Fibroblast of skin of left quadriceps (primary cell): Measurements from ENCODE around the gene LIN7C.
"Not testable (repeated sequence)": the region's sequence is repeated elsewhere in the genome, so short reads cannot be mapped to it uniquely, and the experiment has no call there.

Source experiments
- DNase-seq, 2 experiments: peaks; one replicate each; pipeline ENCODE4 v3.0.0-alpha.2; 2013; ENCODE audit warnings: low read depth in 2 of 2

The LIN7C gene

DNA sequence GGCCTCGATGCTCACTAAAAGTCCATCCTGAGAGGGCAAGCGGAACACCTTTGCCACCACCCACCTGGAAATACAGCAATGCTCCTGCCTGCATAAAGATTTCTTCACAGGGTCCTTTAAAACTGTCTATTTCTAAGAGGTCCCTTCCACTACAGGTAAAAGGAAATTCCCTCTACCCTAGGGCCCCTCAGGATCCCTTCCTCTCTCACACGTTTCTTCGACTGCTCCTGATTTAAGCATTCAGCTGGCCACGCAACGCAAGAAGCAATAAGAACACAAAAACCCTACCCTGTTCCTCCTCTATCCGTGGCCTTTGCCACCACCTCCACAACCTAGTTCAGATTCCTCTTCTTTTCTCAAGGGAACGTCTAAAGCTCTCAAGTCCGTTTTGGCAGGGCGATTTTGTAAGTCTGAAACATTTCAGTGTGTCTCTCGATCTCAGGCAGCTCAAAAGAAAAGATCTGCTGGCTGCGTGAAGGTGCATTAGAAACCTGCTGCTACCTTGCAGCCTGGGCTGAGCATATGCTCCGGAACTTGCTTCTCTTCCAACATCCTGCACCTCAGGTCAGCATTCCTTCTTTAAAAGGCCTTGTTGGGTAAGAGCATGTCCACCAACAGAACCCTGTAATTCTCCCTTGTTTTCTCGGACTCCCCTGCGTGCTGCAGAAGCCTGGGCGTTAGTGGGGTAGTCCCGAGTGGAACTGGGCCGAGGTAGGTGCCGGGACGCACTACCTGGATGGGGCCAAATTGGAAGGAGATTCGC is 35.6 kb downstream of the LIN7C start:
- no peak for DNase-seq

GRCh38 chr11:27470166-27470565 is 36.4 kb downstream of the LIN7C start:
- DNase-seq, result no peak

- no peak for DNase-seq
Measured at GRCh38 chr11:27468995-27469695, 37.4 kb downstream of the LIN7C start.

DNA sequence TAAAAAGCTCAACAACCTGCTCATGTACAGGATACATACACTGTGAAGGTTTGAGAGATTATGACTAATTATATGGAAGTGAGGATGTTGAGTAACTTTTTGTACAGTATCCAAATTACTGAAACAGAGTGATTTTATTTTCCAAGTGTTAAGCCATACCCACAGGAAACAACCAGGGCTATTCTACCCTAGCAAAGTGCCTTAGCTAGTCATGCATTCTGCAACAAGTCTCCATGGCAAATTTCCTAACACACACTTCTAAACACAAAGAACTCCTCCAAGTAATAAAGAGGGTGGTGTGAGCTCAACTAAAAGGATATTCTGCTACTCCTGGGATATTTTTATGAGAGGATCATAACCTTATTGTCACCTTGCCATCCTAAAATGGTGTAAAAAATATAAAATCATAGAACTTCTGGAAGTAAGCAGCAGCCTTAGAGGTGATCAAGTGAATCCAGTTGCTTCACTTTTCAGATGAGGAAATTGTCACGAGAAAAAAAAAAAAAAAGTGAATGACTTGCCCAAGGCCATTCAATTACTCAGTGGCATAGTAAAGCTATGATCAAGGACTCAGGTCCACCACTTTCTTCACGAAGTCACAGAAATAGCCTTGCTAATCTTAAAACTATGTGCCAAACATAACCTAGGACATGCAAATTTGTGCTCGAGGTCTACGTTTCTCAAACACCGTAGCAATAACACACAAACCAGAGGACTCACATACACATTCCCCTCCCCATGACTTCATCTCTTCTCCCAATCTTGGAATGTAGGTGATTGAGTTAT is 38.2 kb downstream of the LIN7C start:
- peak; percentile 65 to 69 for DNase-seq

- DNase-seq, result no peak
Measured at GRCh38 chr11:27467181-27467913, 39.2 kb downstream of the LIN7C start.

- DNase-seq, result no peak
Measured at GRCh38 chr11:27466363-27466762, 40.2 kb downstream of the LIN7C start.

DNA sequence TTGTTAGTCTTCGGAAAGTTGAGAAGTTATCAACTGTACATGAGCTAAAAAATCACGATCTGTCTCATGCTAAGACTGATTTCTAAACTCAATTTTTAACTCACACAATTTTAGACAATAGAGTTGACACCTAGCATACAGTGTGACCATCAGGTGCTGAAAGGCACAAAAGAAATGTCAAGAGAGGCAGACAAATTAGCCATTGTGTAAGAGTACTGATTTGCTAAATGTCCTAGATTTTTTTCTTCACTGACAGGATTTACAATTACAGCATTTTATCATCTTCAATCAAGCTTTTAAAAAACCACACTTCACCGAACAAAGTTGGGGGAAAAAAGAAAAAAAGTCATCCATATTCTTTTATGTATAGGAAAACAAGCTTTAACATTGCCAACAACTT is 40.9 kb downstream of the LIN7C start:
- DNase-seq, result no peak

- DNase-seq, result no peak
Measured at GRCh38 chr11:27464909-27465308, 41.7 kb downstream of the LIN7C start.

DNA sequence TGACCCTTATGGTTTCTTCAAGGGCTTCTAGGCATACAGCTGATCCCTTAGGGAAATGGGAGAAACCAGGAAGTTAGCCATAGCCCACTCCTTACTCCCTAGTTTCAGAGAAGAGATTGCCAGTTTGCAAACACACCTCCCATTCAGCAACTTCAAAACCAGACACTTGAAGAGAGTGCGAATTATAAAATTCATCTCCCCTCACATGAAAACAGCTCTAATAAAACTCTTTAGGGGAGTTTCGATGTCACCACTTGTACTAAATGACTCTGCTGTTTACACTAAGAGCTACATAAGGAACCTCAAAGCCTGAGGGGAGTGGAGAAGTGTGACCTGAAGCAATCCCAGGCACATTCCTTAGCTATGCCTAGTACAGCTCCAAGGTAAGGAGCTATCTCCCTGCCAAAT is 42.3 kb downstream of the LIN7C start:
- DNase-seq, result no peak

DNA sequence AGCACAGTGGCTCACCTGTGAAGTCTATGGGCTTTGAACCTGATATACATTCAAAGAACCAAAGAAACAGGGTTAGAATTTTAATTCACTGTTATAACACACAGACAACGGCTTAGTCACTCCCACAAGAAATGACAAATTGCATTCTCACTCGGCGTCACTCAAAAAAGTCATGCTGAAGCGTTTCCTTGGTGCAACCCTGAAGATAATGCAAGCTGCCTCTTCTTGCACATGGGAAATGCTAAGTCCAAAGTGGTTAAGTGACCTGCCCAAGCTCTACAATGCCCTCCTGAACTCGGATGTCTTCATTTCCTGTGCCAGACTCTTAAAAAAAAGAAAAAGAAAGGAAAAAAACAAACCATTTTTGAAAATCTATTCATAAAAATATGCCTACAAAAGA is 44.0 kb downstream of the LIN7C start:
- no peak for DNase-seq

DNA sequence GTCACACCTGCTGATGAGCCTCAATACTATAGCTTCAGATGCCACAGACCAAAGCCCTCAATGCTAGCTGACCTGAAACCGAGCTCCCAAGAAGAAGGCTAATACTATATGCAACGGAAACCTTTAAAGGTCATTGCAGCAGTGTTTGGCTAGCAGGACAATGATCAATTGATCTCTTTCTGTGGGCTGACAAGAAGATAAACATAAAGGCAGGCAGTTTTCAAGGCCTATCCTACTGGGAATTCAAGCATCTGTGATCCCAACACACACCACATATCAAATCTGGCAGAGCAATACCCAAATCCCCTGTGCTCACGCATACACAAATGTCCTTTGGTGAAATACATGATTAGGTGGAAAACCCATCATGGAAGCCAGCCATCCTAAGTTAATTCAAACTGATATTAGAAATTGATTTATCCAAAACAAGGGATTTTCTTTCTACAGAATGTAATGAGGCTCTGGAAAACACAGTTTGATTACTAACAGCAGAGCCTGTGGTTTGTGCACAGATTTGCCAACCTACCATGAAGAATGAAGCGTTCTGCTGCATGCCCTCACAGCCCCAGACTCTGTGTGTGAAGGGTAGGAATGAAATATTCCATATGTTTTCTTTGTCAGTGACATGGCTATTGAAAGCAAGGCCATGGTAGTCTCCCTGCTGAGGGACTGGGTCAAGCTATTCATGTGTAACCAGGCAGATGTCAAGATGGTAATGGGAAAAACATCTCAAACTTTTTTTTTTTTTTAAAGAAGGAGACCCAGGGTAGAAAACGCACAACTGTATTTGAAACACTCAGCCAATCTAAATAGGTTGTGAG is 46.2 kb downstream of the LIN7C start:
- DNase-seq, result no peak

DNA sequence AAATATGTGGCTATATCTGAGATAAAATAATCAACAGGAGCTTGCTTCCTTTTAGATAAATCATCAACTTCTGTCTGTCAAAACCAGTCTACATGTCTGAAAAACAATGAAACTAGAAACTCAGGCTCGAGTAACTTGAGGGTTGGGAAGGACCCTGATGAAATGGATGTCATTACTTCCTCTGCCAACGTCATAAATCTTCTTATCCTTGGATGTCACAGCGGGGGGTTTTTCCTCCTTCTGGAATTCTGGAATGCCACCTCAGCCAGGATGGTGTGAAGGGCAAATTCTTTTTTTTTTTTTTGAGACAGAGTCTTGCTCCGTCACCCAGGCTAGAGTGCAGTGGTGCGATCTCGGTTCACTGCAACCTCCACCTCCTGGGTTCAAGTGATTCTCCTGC is 47.4 kb downstream of the LIN7C start:
- DNase-seq, result no peak

DNA sequence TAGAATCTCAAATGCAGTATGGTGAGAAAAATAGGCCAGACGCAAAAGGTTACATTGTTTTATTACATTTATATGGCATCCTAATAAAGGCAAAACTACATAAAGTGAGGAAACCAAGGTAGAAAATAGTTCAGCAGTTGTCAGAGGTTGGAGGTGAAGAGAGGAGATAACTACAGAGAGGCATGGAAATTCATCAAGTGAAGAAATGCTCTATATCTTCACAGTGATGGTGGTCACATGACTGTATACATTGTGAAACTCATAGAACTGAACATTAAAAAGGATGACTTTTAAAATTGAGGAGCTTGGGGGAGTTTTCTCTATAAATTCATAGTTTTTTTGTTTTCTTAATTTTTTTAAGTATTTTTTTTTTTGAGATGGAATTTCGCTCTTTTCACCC is 48.4 kb downstream of the LIN7C start:
- DNase-seq, result no peak

- DNase-seq, result no peak
Measured at GRCh38 chr11:27456795-27457329, 49.7 kb downstream of the LIN7C start.

DNA sequence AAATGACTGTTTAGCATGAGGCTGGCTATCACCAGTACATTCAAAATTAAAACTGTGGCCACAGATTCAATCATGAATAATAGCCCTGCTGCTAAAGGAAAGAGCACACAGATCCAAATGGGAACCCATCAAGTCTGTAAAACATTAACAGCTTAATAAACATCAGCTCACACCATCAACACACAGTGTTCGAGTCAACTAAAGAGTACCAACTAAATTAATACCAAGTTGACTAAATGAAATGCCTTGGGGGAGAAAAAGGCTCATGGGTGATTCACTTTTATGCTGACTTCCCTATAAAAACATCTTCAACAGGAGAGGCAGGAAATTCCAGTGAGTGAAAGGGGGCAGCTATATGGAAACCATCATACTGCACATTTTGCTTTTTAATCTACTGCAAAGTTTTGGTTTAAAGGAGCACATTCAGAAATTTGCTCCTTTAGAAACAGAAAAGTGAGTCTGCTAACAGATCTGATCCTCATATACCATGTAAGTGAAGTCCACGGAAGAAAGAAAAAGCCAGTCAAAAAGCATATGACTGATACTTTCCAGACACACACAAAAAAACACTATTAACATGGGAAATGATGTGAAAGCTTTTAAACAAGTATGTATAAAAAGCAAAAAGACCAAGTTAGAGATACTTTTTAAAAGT is 50.3 kb downstream of the LIN7C start:
- DNase-seq, result peak; percentile 39 to 54

DNA sequence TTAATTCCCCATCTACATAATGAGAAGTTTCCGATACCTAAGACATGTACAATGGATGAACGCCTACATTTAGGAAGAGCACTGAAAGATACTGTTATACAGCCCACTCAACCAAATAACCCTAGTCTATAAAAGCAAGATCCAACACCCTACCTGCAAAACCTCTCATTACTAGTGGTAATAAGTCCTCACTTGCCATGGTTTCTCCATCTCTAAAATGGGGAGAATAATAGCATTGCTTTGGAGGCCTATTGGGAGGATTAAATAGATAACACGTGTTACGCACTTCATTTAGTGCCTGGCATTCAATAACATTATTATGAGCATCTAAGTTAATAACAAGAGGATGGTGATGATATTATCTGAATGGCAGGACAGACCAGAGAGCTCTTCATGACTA is 50.9 kb downstream of the LIN7C start:
- no peak for DNase-seq

GRCh38 chr11:27453701-27454100 is 52.9 kb downstream of the LIN7C start:
- no peak for DNase-seq

DNA sequence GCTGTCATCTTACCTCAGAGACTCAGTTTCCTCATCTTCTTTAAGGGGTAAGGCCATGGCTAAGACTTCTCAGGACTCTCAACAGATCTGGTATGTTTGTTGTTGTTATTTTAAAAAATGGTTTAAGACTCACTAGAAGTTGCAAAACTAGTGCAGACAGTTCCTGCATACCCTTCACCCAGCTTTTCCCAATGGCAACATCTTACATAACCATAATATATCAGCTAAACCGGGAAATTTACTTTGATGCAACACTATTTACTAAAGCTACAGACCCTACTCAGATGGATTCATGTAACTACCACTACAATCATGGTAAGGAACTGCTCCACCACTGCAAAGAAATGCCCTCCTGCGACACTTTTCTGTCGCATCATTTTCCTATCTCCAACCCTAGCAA is 54.4 kb downstream of the LIN7C start:
- DNase-seq, result no peak

DNA sequence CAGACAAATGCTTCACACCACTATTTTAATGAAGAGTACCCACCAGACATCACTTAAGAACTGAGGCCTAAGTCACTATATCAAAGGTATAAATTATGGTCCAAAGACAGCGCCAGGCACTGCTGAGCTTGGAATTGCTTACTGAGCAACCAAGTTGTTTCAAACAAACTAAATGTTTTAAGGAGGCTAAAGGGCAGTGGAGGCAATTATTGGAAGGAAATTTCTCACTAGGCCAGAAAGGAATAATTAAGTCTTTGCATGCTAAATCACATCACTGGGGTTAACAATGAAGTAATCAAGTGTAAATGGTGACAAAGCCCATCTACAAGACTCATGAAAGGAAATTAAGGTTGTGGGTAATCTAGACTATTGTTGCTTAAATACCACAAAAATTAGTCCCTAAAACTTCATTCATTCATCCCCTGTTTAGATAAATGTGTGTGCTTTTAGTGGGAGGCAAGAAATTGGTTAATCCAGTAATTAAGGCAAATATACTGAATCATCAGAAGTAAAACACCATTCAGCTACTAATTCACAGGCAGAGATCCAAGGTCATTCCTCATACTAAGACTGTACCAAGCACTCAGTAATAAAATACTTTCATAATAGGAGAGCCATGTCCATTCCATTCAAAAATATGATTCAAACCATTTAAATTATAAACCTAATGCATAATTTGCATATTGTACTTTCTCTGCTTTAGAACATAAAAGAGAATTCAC is 55.2 kb downstream of the LIN7C start:
- DNase-seq, result no peak

- not testable (repeated sequence) for DNase-seq
Measured at GRCh38 chr11:27448184-27448540, 58.4 kb downstream of the LIN7C start.
